Activated CD4-positive, alpha-beta memory T cell treated with anti-CD3 and anti-CD28 coated beads for 36 hours (primary cell): Measurements from ENCODE around the gene TDRD12. TPM values are rescaled to one million over a fixed set of nuclear protein-coding genes. Genes with fewer than 3 reads are reported as not detected.
"Not testable (repeated sequence)": the region's sequence is repeated elsewhere in the genome, so short reads cannot be mapped to it uniquely, and the experiment has no call there.

ENCODE experiments used
- CTCF ChIA-PET: fragments of 350-600 bp; sonication (Branson Sonifier 250); formaldehyde crosslinking; loops from one replicate; lab custom pipeline; 2021; ENCODE audit warnings: antibody characterized with exemption, inconsistent platforms; lab: Charles Lee
- POLR2A ChIA-PET: fragments of 350-600 bp; sonication (Branson Sonifier 250); formaldehyde crosslinking; loops from one replicate; lab custom pipeline; 2021; ENCODE audit warnings: antibody characterized with exemption; lab: Charles Lee
- DNase-seq: peaks from one replicate; pipeline ENCODE4 v3.0.0-alpha.2; 2020
- H3K27ac Mint-ChIP-seq: one replicate; pipeline ENCODE4 v1.8.0; 2021; ENCODE audit warnings: mixed read lengths
- H3K27me3 Mint-ChIP-seq: one replicate; pipeline ENCODE4 v1.8.0; 2021; ENCODE audit warnings: mixed read lengths
- H3K36me3 Mint-ChIP-seq: one replicate; pipeline ENCODE4 v1.8.0; 2021; ENCODE audit warnings: mixed read lengths
- H3K4me1 Mint-ChIP-seq: one replicate; pipeline ENCODE4 v1.8.0; 2021; ENCODE audit warnings: low read depth, mixed read lengths
- H3K4me3 Mint-ChIP-seq: one replicate; pipeline ENCODE4 v1.8.0; 2021; ENCODE audit warnings: mild to moderate bottlenecking, mixed read lengths
- H3K9me3 Mint-ChIP-seq: one replicate; pipeline ENCODE4 v1.8.0; 2021; ENCODE audit warnings: mixed read lengths
- intact Hi-C: fragments of 100-400 bp; cut with micrococcal nuclease; formaldehyde crosslinking; loops from one replicate; pipeline ENCODE4 v1.15.1; 2023
- total RNA-seq, 2 experiments: library from RNA; stranded (reverse); gene quantifications; one replicate each; pipeline ENCODE4 v1.2.3, GENCODE V29; 2021

TDRD12 gene
- total RNA-seq, 2 experiments from 2014 or later = 0.24 to 0.63 TPM

DNA sequence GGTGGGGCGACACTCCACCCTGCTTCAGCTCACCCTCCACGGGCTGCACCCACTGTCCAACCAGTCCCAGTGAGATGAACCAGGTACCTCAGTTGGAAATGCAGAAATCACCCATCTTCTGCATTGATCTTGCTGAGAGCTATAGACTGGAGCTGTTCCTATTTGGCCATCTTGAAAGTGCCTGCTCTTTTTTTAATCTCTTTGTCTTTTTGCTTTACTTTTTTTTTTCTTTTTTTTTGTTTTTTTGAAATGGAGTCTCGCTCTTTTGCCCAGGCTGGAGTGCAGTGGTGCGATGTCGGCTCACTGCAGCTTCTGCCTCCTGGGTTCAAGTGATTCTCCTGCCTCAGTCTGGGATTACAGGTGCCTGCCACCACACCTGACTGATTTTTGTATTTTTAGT is 68.3 kb downstream of the TDRD12 start:
- POLR2A ChIA-PET, H3K9me3 Mint-ChIP-seq, CTCF ChIA-PET, H3K36me3 Mint-ChIP-seq, H3K4me1 Mint-ChIP-seq, H3K4me3 Mint-ChIP-seq, intact Hi-C loops, H3K27me3 Mint-ChIP-seq, DNase-seq, H3K27ac Mint-ChIP-seq: not testable (repeated sequence)

GRCh38 chr19:32789429-32789828 is 69.9 kb downstream of the TDRD12 start:
- Mint-ChIP-seq H3K4me1 (peaks cover 14% of the 10 kb centered on the region), H3K9me3 (no peaks in the 10 kb centered on the region), H3K36me3 (no peaks in the 10 kb centered on the region), H3K27me3 (no peaks in the 10 kb centered on the region), H3K27ac (no peak overlapping the region), H3K4me3 (no peak overlapping the region)
- POLR2A ChIA-PET = no interaction called here
- no peak for DNase-seq
- CTCF ChIA-PET = no interaction called here
- intact Hi-C loops = no loop called here

DNA sequence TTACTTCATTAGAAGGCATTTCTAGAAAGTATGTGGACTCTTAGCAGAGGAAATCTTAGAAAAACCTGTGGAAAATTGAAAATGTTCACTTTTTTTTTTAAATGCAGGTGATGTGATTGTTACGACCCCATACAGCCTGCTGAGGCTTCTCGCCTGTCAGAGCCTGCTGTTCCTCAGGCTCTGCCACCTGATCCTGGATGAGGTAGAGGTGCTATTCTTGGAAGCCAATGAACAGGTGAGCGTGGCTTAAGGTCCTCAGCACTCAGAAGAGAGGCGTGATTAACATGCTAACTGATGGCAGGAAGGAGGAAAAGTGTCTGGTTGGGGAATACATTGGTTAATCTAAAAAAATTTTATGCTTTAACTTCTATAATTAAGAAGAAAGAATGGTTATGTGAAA is 78.6 kb downstream of the TDRD12 start:
- Mint-ChIP-seq H3K27me3 (no peaks in the 10 kb centered on the region), H3K9me3 (no peaks in the 10 kb centered on the region), H3K36me3 (no peaks in the 10 kb centered on the region), H3K4me1 (peaks cover 28% of the 10 kb centered on the region), H3K27ac (no peak overlapping the region), H3K4me3 (no peak overlapping the region)
- intact Hi-C loops = no loop called here
- no peak for DNase-seq
- CTCF ChIA-PET = no interaction called here
- POLR2A ChIA-PET = no interaction called here

DNA sequence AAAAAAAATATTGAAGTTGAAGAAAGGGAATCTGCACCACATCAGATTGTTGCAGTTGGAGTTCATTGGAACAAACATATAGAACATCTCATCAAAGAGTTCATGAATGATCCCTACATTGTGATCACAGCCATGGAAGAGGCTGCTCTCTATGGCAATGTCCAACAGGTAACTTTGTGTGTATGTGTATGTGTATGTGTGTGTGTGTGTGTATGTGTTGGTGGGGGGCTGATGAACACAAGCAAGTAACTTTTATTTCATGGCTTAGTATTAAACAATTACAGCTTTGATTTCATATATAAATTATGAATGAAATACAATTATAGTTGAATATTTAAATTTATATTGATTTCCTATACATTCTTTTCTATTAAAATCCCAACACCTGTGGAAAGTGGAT is 80.6 kb downstream of the TDRD12 start:
- H3K27me3 Mint-ChIP-seq = no peaks in the 10 kb centered on the region
- intact Hi-C loops = no loop called here
- no peak overlapping the region for H3K27ac Mint-ChIP-seq
- peaks cover 16% of the 10 kb centered on the region for H3K4me1 Mint-ChIP-seq
- H3K36me3 Mint-ChIP-seq = no peaks in the 10 kb centered on the region
- no peak overlapping the region for H3K4me3 Mint-ChIP-seq
- no peaks in the 10 kb centered on the region for H3K9me3 Mint-ChIP-seq
- POLR2A ChIA-PET = no interaction called here
- DNase-seq = no peak
- CTCF ChIA-PET = no interaction called here

- no peaks in the 10 kb centered on the region for H3K36me3 Mint-ChIP-seq
- no peak overlapping the region for H3K27ac Mint-ChIP-seq
- CTCF ChIA-PET = no interaction called here
- intact Hi-C loops = no loop called here
- H3K4me3 Mint-ChIP-seq = no peak overlapping the region
- no peak for DNase-seq
- POLR2A ChIA-PET = no interaction called here
- H3K9me3 Mint-ChIP-seq = no peaks in the 10 kb centered on the region
- H3K4me1 Mint-ChIP-seq = peaks cover 11% of the 10 kb centered on the region
- no peaks in the 10 kb centered on the region for H3K27me3 Mint-ChIP-seq
These were observed 81.2 kb downstream of the TDRD12 start for GRCh38 chr19:32800754-32801153.

DNA sequence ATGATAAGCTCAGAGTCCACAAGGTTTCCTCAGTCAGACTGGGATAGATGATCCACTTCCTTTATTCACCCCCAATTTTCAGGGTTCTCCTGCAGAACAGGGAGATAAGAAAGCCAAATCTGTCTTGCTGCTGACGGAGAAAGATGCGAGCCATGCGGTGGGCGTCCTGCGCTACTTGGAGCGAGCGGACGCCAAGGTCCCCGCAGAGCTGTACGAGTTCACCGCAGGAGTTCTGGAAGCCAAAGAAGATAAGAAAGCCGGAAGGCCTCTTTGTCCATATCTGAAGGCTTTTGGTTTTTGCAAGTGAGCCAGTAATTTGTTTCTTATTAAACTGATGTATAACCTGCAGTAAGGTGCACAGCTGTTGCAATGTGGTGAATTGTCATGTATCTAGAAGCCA is 83.3 kb downstream of the TDRD12 start:
- no peak overlapping the region for H3K4me3 Mint-ChIP-seq

DNA sequence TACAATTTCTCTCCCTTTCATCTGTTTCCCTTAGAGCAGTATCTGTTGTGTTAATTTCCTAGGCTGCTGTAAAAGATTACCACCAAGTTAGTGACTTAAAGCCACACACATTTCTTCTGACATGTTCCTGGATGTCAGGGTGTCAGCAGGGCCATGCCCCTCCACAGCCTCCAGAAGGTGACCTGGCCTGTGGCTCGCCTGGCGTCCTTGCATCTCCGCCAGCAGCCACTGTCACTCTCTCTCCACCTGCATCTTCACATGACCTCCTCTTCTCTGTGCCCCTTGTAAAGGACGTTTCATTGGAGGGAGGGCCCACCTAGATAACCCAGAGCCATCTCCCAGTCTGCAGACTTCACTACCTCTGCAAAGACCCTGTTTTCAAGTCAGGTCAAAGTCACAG is 88.7 kb downstream of the TDRD12 start:
- intact Hi-C loops = no loop called here
- no peak overlapping the region for H3K4me3 Mint-ChIP-seq
- no peak for DNase-seq
- peaks cover 17% of the 10 kb centered on the region for H3K4me1 Mint-ChIP-seq
- H3K9me3 Mint-ChIP-seq = no peaks in the 10 kb centered on the region
- no peaks in the 10 kb centered on the region for H3K36me3 Mint-ChIP-seq
- POLR2A ChIA-PET = no interaction called here
- CTCF ChIA-PET = no interaction called here
- H3K27me3 Mint-ChIP-seq = peaks cover 3% of the 10 kb centered on the region
- no peak overlapping the region for H3K27ac Mint-ChIP-seq

More for the DNA sequence above, 83.3 kb downstream of the TDRD12 start:
- no peaks in the 10 kb centered on the region for H3K27me3 Mint-ChIP-seq
- intact Hi-C loops = no loop called here
- H3K4me1 Mint-ChIP-seq = peaks cover 6% of the 10 kb centered on the region
- ChIA-PET CTCF (no interaction called here), POLR2A (no interaction called here)
- no peaks in the 10 kb centered on the region for H3K9me3 Mint-ChIP-seq
- DNase-seq = no peak
- no peaks in the 10 kb centered on the region for H3K36me3 Mint-ChIP-seq
- H3K27ac Mint-ChIP-seq = no peak overlapping the region

DNA sequence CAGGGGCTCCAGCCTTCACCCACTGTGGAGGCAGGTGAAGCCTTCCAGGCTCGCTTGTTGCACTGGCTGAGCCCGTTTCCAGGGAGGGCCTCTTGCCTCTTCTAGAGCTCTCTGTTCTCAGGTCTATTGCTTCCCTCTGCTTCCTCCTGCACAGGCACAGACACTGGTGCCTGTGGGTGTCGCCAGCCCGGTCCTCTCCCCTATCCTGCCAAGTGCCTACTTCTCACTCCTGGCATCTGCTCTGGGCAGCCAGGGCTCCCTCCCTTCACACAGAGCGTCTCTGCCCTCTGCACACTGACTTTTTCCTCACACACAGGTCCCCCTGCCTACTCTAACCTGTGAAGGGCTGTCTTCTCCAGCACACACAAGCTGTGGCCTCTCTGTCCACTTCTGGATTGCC is 89.7 kb downstream of the TDRD12 start:
- Mint-ChIP-seq H3K4me1 (peaks cover 17% of the 10 kb centered on the region), H3K9me3 (no peaks in the 10 kb centered on the region), H3K27ac (no peak overlapping the region), H3K27me3 (peaks cover 3% of the 10 kb centered on the region), H3K4me3 (no peak overlapping the region), H3K36me3 (no peaks in the 10 kb centered on the region)
- CTCF ChIA-PET = no interaction called here
- intact Hi-C loops = no loop called here
- no peak for DNase-seq
- POLR2A ChIA-PET = no interaction called here

- Mint-ChIP-seq H3K27me3 (peaks cover 3% of the 10 kb centered on the region), H3K4me3 (no peak overlapping the region), H3K27ac (no peak overlapping the region), H3K4me1 (peaks cover 17% of the 10 kb centered on the region), H3K36me3 (no peaks in the 10 kb centered on the region), H3K9me3 (no peaks in the 10 kb centered on the region)
- CTCF ChIA-PET = no interaction called here
- POLR2A ChIA-PET = no interaction called here
- intact Hi-C loops = no loop called here
- no peak for DNase-seq
These were observed 90.2 kb downstream of the TDRD12 start for GRCh38 chr19:32809754-32810153.

DNA sequence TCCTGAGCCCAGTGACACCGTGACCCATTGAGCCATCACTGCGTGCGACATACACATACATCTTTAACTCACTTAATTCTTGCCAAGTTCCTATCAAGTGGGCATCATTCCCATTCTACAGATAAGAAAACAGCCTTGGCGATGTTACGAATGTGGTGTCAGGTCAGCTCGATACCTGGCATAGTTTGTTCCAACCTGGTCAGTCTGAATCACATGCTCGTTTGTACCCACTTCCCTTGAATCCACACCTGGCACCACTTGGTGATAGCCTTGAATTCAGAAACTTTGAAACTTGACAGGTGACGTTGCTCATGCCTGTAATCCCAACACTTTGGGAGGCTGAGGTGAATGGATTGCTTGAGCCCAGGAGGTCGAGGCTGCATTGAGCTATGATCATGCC is 90.9 kb downstream of the TDRD12 start:
- CTCF ChIA-PET = no interaction called here
- no peak for DNase-seq
- intact Hi-C loops = no loop called here

GRCh38 chr19:32811151-32811550 is 91.6 kb downstream of the TDRD12 start:
- no peak for DNase-seq
- Mint-ChIP-seq H3K27ac (no peak overlapping the region), H3K9me3 (no peaks in the 10 kb centered on the region), H3K27me3 (peaks cover 3% of the 10 kb centered on the region), H3K36me3 (no peaks in the 10 kb centered on the region), H3K4me1 (peaks cover 17% of the 10 kb centered on the region), H3K4me3 (no peak overlapping the region)
- intact Hi-C loops = no loop called here
- ChIA-PET POLR2A (no interaction called here), CTCF (no interaction called here)

More for the DNA sequence above, 90.9 kb downstream of the TDRD12 start:
- Mint-ChIP-seq H3K36me3 (no peaks in the 10 kb centered on the region), H3K27me3 (peaks cover 3% of the 10 kb centered on the region), H3K9me3 (no peaks in the 10 kb centered on the region), H3K4me3 (no peak overlapping the region), H3K4me1 (peaks cover 17% of the 10 kb centered on the region), H3K27ac (no peak overlapping the region)
- POLR2A ChIA-PET = no interaction called here

DNA sequence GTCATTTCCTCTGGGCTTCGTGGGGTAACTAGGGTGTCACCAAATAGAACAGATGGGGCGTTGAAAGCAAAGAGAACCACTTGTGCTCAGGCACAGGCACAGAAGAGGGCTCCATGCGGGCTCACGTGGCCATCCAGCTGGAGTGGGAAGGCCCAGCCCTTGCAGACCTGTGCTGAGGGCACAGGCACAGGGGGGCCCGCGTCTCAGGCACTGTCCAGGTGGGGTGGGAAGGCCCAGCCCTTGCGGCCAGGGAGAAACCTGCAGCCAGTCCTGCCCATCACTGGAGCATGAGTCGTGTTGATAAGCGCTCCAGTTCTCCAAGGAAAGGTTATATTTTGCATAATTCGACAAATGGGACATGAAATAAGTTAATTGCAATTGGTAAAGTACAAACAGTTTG is 92.5 kb downstream of the TDRD12 start:
- H3K27me3 Mint-ChIP-seq = peaks cover 3% of the 10 kb centered on the region
- POLR2A ChIA-PET = no interaction called here
- H3K4me1 Mint-ChIP-seq = peaks cover 17% of the 10 kb centered on the region
- no peak overlapping the region for H3K27ac Mint-ChIP-seq
- H3K4me3 Mint-ChIP-seq = no peak overlapping the region
- no peak for DNase-seq
- H3K36me3 Mint-ChIP-seq = no peaks in the 10 kb centered on the region
- intact Hi-C loops = no loop called here
- CTCF ChIA-PET = no interaction called here
- no peaks in the 10 kb centered on the region for H3K9me3 Mint-ChIP-seq

DNA sequence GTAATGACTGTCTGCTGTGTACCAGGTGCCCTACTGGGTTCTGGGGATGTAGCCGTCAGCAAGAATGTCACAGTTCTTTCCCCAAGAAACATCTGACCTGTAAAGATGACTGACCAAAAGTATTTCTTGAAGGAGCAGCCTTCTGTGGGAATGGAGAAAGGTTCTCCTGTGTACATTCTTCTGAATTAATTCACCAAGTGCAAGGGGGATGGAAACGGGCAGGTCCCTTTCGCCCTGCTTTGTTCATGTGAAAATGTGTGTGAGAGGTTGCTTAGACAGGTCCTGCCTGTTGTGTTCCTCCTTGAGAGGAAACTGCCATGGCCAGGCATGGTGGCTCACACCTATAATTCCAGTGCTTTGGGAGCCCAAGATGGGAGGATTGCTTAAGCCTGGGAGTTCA is 93.0 kb downstream of the TDRD12 start:
- intact Hi-C loops = no loop called here
- H3K27ac Mint-ChIP-seq = no peak overlapping the region
- DNase-seq = no peak
- no peaks in the 10 kb centered on the region for H3K36me3 Mint-ChIP-seq
- H3K4me3 Mint-ChIP-seq = no peak overlapping the region
- H3K4me1 Mint-ChIP-seq = peaks cover 17% of the 10 kb centered on the region
- POLR2A ChIA-PET = no interaction called here
- H3K9me3 Mint-ChIP-seq = no peaks in the 10 kb centered on the region
- peaks cover 3% of the 10 kb centered on the region for H3K27me3 Mint-ChIP-seq
- CTCF ChIA-PET = interaction anchor here (0.6 kb wide), 1 partner anchor 129 kb away, joined by 3 read pairs; no protein-coding TSS in a partner anchor
